Measurements from ENCODE around the gene MOBP.

Gene MOBP

GRCh38 chr3:39550354-39551051 lies 83.0 kb downstream of the MOBP start:
- no peak for DNase-seq
